Transverse colon (tissue), 4 donors: ENCODE measurements around the gene VPS8. TPM values are rescaled to one million over a fixed set of nuclear protein-coding genes. Genes with fewer than 3 reads are reported as not detected.

Experiments
- DNase-seq: peaks from one replicate; pipeline ENCODE4 v3.0.0-alpha.2; 2019
- H3K27ac ChIP-seq, 4 donors: fragments of 200-600 bp; sonication (generic); 2 replicates each; pipeline ENCODE4 v1.5.1; 2016 to 2018; ENCODE audit warnings: inconsistent platforms in 4 of 4
- H3K27me3 ChIP-seq: fragments of 200-600 bp; sonication (generic); 2 replicates; pipeline ENCODE4 v1.5.1; 2017; ENCODE audit warnings: inconsistent platforms
- H3K36me3 ChIP-seq, 4 donors: fragments of 200-600 bp; sonication (generic); 2 replicates each; pipeline ENCODE4 v1.5.1; 2017 to 2019; ENCODE audit warnings: inconsistent platforms in 4 of 4
- H3K4me1 ChIP-seq, 4 donors: fragments of 200-600 bp; sonication (generic); 2 replicates each; pipeline ENCODE4 v1.5.1; 2017 to 2020; ENCODE audit warnings: inconsistent platforms in 4 of 4
- H3K4me3 ChIP-seq, 4 donors: fragments of 200-600 bp; sonication (generic); 1 replicate in 1 of 4; 2 replicates in 3 of 4; pipeline versions ENCODE4 v1.5.1 to v1.6.1; 2017 to 2019; ENCODE audit warnings: inconsistent platforms in 4 of 4
- H3K9me3 ChIP-seq, 2 donors: fragments of 200-600 bp; sonication (generic); 2 replicates each; pipeline ENCODE4 v1.5.1; 2017 to 2019; ENCODE audit warnings: inconsistent platforms in 2 of 2
- CTCF ChIP-seq, 5 experiments: fragments of 200-600 bp in 3 of 5; fragments of 450-650 bp in 2 of 5; sonication (generic) in 3 of 5; IDR thresholded peaks; 1 replicate in 2 of 5; 2 replicates in 3 of 5; pipeline ENCODE4 v1.5.1; 2016 to 2017; ENCODE audit warnings: antibody characterized with exemption in 5 of 5, inconsistent platforms in 3 of 5, mild to moderate bottlenecking in 2 of 5, moderate library complexity in 1 of 5
- EP300 ChIP-seq: sonication (generic); formaldehyde crosslinking; IDR thresholded peaks from one replicate; pipeline ENCODE4 v1.6.1; 2017; ENCODE audit warnings: antibody characterized with exemption, low read depth
- POLR2A ChIP-seq: fragments of 450-650 bp; IDR thresholded peaks from one replicate; pipeline ENCODE4 v1.6.1; 2016; ENCODE audit warnings: antibody characterized with exemption, mild to moderate bottlenecking, moderate library complexity
- POLR2AphosphoS5 ChIP-seq, 3 donors: sonication (generic); formaldehyde crosslinking; IDR thresholded peaks; one replicate each; pipeline ENCODE4 v1.6.1; 2016; ENCODE audit warnings: antibody characterized with exemption in 3 of 3
- WGBS, 2 donors: methylation state at CpG; one replicate each; pipeline ENCODE4 v1.1.5; 2018; ENCODE audit warnings: low coverage in 1 of 2; 5-methylcytosine and 5-hydroxymethylcytosine counted together
- in situ Hi-C, 4 donors: fragments of 200-750 bp; cut with MboI; loops; one replicate each; pipeline versions ENCODE4 v1.15.0 to v1.15.1; 2017; ENCODE audit warnings: low sequenced_read_pairs in 3 of 4, low pct_ligation_motif_present in 1 of 4, low pct_unique_long_range_greater_than_20kb in 1 of 4
- intact Hi-C: fragments of 100-400 bp; cut with DNase I; formaldehyde crosslinking; loops from one replicate; pipeline ENCODE4 v1.15.1; 2023; ENCODE audit warnings: low total_unique reads
- total RNA-seq, 4 donors: library from RNA; depleted of rRNA; stranded (reverse); fragments of >200 nt; gene quantifications; one replicate each; pipeline ENCODE4 v1.1.0, GENCODE V29; 2016

The VPS8 gene
- total RNA-seq, 4 donors from 2014 or later: 35.8 to 115 (median 70.3) TPM

- H3K4me1 ChIP-seq: no peaks in the 10 kb centered on the region
- WGBS, 2 donors: 94 to 100% methylated on average over 1 of the region's 1 CpG
- TF ChIP-seq CTCF (IDR thresholded peaks at IDR 0.05) (no peak), EP300 (no peak), POLR2AphosphoS5 (IDR thresholded peaks at IDR 0.05) (no peak)
- DNase-seq: no peak
- H3K27me3 ChIP-seq: no peaks in the 10 kb centered on the region
- in situ Hi-C loops: no loop called here
- H3K9me3 ChIP-seq: peaks cover 12 to 14% of the 10 kb centered on the region in 2 donors
- H3K4me3 ChIP-seq: no peak overlapping the region
- peaks cover 0 to 25% (median 3%) of the 10 kb centered on the region in 4 donors for H3K36me3 ChIP-seq
- no peak overlapping the region for H3K27ac ChIP-seq
- intact Hi-C loops: no loop called here
Observed at GRCh38 chr3:185057829-185058228, 245.9 kb downstream of the VPS8 start.

- Histone ChIP-seq H3K4me3 (no peak overlapping the region), H3K36me3 (peaks cover 0 to 16% (median 0%) of the 10 kb centered on the region in 4 donors), H3K27me3 (no peaks in the 10 kb centered on the region), H3K9me3 (peaks cover 12 to 14% of the 10 kb centered on the region in 2 donors), H3K4me1 (no peaks in the 10 kb centered on the region), H3K27ac (no peak overlapping the region)
- in situ Hi-C loops (no loop called here), intact Hi-C loops (no loop called here)
- DNase-seq: no peak
- 43 to 65% methylated on average over 1 to 2 of the region's 2 CpGs for WGBS, 2 donors
- TF ChIP-seq POLR2AphosphoS5 (IDR thresholded peaks at IDR 0.05): no peak
- no peak for TF ChIP-seq CTCF (IDR thresholded peaks at IDR 0.05)
- TF ChIP-seq POLR2A: no peak
- TF ChIP-seq EP300: no peak
Observed at GRCh38 chr3:185058796-185059195, 246.8 kb downstream of the VPS8 start.

- in situ Hi-C loops (no loop called here), intact Hi-C loops (no loop called here)
- Histone ChIP-seq H3K4me3 (no peak overlapping the region), H3K36me3 (peaks cover 0 to 6% (median 0%) of the 10 kb centered on the region in 4 donors), H3K9me3 (peaks cover 12 to 14% of the 10 kb centered on the region in 2 donors), H3K4me1 (no peaks in the 10 kb centered on the region), H3K27ac (no peak overlapping the region), H3K27me3 (no peaks in the 10 kb centered on the region)
- TF ChIP-seq POLR2AphosphoS5 (IDR thresholded peaks at IDR 0.05): no peak
- TF ChIP-seq EP300: no peak
- no peak for TF ChIP-seq CTCF (IDR thresholded peaks at IDR 0.05)
- TF ChIP-seq POLR2A: no peak
- DNase-seq: no peak
- 69 to 73% methylated on average over 2 of the region's 2 CpGs for WGBS, 2 donors
Observed at GRCh38 chr3:185059766-185060165, 247.8 kb downstream of the VPS8 start.

- Histone ChIP-seq H3K27me3 (no peaks in the 10 kb centered on the region), H3K4me1 (no peaks in the 10 kb centered on the region), H3K4me3 (no peak overlapping the region), H3K27ac (no peak overlapping the region), H3K36me3 (no peaks in the 10 kb centered on the region), H3K9me3 (peaks cover 12 to 14% of the 10 kb centered on the region in 2 donors)
- in situ Hi-C loops: no loop called here
- intact Hi-C loops: no loop called here
- DNase-seq: no peak
- 95% methylated on average over 2 of the region's 2 CpGs; no CpG with 5 or more reads in 1 of the 2 donors for WGBS, 2 donors
- no peak for TF ChIP-seq EP300
- TF ChIP-seq POLR2A: no peak
- TF ChIP-seq POLR2AphosphoS5 (IDR thresholded peaks at IDR 0.05): no peak
- no peak for TF ChIP-seq CTCF (IDR thresholded peaks at IDR 0.05)
Observed at GRCh38 chr3:185060655-185061054, 248.7 kb downstream of the VPS8 start.
